Activated T-cell treated with anti-CD3 and anti-CD28 coated beads, Interleukin-2, amount 50 U/mL, for 4 hours (primary cell): ENCODE measurements around the gene PTMS. TPM values are rescaled to one million over a fixed set of nuclear protein-coding genes. Genes with fewer than 3 reads are reported as not detected.

Experiments
- ATAC-seq, 2 donors: fragments of 200-7000 bp; cut with Tn5 transposase; one replicate each; pipeline ENCODE4 v1.10.0; 2021
- DNase-seq: peaks from one replicate; pipeline ENCODE4 v3.0.0-alpha.2; 2020
- H3K27me3 Mint-ChIP-seq: one replicate; pipeline ENCODE4 v1.8.0; 2021; ENCODE audit warnings: low read depth, mixed read lengths
- H3K36me3 Mint-ChIP-seq: one replicate; pipeline ENCODE4 v1.8.0; 2022; ENCODE audit warnings: mixed read lengths; ENCODE audit not compliant: insufficient read depth
- H3K4me1 Mint-ChIP-seq: one replicate; pipeline ENCODE4 v1.8.0; 2021; ENCODE audit warnings: low read depth, mixed read lengths
- H3K4me3 Mint-ChIP-seq: one replicate; pipeline ENCODE4 v1.8.0; 2021; ENCODE audit warnings: mild to moderate bottlenecking, moderate library complexity, mixed read lengths
- H3K9me3 Mint-ChIP-seq: one replicate; pipeline ENCODE4 v1.8.0; 2021; ENCODE audit warnings: mixed read lengths
- total RNA-seq, 3 donors: library from RNA; stranded (reverse); gene quantifications; one replicate each; pipeline ENCODE4 v1.2.1, GENCODE V29; 2021

Gene PTMS
- total RNA-seq, 3 donors from 2014 or later, result 26.3 to 32.6 (median 29.4) TPM

DNA sequence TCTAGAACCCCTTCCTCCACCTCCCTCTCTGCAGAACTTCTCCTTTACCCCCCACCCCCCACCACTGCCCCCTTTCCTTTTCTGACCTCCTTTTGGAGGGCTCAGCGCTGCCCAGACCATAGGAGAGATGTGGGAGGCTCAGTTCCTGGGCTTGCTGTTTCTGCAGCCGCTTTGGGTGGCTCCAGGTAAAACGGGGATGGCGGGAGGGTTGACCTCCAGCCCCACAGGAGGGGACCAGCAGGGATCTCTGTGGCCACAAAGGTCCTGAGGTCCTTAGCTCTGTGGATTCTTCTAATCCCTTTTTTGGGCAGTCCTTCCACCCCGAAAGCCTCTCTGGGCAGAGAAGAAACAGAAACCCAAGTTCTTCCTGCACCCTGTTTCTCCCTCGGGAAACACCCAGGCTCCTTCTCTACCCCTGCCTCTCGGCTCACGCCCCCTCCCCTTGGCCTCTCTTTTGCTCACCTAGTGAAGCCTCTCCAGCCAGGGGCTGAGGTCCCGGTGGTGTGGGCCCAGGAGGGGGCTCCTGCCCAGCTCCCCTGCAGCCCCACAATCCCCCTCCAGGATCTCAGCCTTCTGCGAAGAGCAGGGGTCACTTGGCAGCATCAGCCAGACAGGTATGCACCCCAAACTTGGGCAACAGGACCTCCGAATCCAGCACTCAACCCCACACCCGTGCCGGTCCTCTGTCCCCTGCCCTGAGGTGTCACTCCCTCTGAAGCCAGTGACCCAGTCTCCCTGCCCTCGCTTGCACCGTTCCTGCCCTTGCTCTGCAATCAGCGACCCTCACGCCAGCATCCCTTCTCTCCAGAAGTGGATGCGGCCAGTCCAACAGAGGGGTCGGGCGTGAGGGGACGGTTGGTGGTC lies 6.8 kb downstream of the PTMS start:
- Mint-ChIP-seq H3K36me3 (peaks cover 8% of the 10 kb centered on the region), H3K4me1 (peaks cover 57% of the 10 kb centered on the region), H3K4me3 (peak overlapping the region; percentile 77), H3K9me3 (no peaks in the 10 kb centered on the region), H3K27me3 (peaks cover 33% of the 10 kb centered on the region)
- DNase-seq (no peak), ATAC-seq (no peak)

DNA sequence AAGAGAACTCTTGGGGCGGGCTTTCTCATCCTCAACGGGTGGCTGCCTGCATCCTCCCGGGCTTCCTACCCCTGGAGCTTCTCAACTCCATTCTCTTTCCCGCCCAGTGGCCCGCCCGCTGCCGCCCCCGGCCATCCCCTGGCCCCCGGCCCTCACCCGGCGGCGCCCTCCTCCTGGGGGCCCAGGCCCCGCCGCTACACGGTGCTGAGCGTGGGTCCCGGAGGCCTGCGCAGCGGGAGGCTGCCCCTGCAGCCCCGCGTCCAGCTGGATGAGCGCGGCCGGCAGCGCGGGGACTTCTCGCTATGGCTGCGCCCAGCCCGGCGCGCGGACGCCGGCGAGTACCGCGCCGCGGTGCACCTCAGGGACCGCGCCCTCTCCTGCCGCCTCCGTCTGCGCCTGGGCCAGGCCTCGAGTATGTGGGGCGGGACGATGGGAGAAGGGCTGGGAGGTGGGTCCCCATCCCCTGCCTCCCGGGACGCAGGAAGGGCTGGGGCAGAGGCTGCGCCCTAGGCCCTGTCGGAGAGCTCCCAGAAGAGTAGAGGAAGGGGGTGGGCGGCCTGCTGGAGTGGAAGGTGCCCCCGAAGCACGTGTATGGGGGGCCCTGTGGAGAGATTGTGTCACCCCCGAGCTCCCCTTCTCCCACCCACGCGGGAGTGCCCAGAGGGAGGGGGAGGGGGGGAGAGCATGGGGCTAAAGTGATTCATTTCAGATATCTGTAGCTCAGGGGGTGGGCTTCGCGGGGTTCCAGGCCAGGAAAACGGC lies 7.6 kb downstream of the PTMS start:
- H3K36me3 Mint-ChIP-seq, result peaks cover 8% of the 10 kb centered on the region
- peaks cover 63% of the 10 kb centered on the region for H3K4me1 Mint-ChIP-seq
- peaks cover 27% of the 10 kb centered on the region for H3K27me3 Mint-ChIP-seq
- peak; percentile 65 for DNase-seq
- peak overlapping the region; percentile 83 for H3K4me3 Mint-ChIP-seq
- H3K9me3 Mint-ChIP-seq, result no peaks in the 10 kb centered on the region
- ATAC-seq, result peak; percentile 24 to 25

DNA sequence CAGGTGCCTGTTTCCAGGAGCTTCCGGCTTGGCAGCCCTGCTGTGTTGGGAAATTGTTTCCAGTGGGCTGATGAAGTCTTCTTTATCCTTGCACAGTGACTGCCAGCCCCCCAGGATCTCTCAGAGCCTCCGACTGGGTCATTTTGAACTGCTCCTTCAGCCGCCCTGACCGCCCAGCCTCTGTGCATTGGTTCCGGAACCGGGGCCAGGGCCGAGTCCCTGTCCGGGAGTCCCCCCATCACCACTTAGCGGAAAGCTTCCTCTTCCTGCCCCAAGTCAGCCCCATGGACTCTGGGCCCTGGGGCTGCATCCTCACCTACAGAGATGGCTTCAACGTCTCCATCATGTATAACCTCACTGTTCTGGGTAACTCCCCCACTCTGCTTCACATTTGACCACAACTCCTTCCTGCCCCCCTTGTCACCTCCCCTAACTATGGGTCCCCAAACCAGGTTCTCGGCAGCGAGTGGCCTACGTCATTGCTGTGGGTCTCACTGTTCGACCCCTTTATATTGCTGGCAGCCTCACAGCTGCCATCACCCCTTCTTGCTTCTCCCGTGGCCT lies 8.4 kb downstream of the PTMS start:
- peaks cover 25% of the 10 kb centered on the region for H3K27me3 Mint-ChIP-seq
- H3K9me3 Mint-ChIP-seq, result no peaks in the 10 kb centered on the region
- ATAC-seq, result peak; percentile 15 to 23
- peaks cover 69% of the 10 kb centered on the region for H3K4me1 Mint-ChIP-seq
- peak overlapping the region; percentile 83 for H3K4me3 Mint-ChIP-seq
- peaks cover 8% of the 10 kb centered on the region for H3K36me3 Mint-ChIP-seq
- DNase-seq, result no peak

DNA sequence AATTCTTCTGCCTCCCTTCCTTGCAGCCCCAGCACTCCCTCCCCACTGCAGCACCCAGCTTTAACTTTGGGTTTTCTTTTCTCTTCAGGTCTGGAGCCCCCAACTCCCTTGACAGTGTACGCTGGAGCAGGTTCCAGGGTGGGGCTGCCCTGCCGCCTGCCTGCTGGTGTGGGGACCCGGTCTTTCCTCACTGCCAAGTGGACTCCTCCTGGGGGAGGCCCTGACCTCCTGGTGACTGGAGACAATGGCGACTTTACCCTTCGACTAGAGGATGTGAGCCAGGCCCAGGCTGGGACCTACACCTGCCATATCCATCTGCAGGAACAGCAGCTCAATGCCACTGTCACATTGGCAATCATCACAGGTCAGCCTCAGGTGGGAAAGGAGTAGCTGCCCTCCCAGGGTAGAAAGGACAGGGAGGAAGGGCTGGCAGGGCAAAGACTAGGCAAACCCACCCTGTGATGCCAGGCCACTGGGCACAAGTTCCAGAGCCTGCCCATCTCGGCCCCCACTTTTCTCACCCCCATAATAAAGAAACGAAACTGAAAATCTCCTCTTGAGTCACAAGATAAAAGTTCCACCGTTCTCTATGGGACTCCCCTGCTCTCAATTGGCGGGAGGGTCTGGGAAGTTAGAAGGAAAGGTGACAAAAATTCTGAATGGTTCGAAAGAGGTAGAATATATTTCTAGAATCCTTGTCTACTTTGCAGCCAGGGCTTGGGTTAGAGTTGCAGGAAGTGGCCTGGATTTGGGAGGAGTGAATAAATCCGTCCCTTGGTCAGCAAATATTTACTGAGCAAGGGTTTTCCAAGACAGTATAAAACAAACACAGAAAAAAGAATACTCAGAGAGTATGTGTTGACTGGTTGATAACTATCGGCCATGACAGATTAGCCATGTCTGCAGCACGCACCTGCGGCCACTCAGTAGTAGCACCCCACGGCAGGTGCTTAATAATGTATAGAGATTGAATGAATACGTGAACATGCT lies 9.3 kb downstream of the PTMS start:
- no peak for DNase-seq
- Mint-ChIP-seq H3K27me3 (peaks cover 25% of the 10 kb centered on the region), H3K4me1 (peaks cover 76% of the 10 kb centered on the region), H3K9me3 (no peaks in the 10 kb centered on the region), H3K4me3 (peak overlapping the region; percentile 83), H3K36me3 (peaks cover 8% of the 10 kb centered on the region)
- no peak for ATAC-seq

DNA sequence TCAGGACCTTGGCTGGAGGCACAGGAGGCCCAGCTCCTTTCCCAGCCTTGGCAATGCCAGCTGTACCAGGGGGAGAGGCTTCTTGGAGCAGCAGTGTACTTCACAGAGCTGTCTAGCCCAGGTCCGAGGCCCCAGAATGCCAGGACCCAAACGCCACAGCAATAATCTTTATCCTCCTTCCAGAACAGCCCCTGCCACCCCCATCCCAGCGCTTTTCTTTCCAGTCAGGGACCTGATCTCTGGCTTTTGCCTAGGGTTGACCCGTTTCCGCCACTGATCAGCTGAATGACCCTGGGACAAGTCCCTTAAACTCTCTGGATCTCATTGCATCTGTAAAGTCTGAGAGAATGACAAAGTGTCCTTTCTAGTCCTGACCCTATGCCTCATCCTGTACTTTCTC lies 11.2 kb downstream of the PTMS start:
- DNase-seq, result no peak

DNA sequence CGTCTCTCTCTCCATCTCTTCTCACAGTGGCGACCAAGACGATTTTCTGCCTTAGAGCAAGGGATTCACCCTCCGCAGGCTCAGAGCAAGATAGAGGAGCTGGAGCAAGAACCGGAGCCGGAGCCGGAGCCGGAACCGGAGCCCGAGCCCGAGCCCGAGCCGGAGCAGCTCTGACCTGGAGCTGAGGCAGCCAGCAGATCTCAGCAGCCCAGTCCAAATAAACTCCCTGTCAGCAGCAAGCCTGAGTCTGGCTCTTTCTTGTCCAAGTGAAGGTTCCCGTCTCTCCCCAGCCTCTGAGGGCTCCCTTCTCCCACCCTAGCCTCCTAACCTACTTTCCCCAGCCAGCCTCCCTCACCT lies 12.0 kb downstream of the PTMS start:
- peaks cover 68% of the 10 kb centered on the region for H3K4me1 Mint-ChIP-seq
- peaks cover 20% of the 10 kb centered on the region for H3K27me3 Mint-ChIP-seq
- ATAC-seq, result no peak
- H3K9me3 Mint-ChIP-seq, result no peaks in the 10 kb centered on the region
- H3K36me3 Mint-ChIP-seq, result peaks cover 6% of the 10 kb centered on the region
- no peak for DNase-seq
- peak overlapping the region; percentile 83 for H3K4me3 Mint-ChIP-seq

More for the DNA sequence above, 11.2 kb downstream of the PTMS start:
- H3K4me1 Mint-ChIP-seq, result peaks cover 70% of the 10 kb centered on the region
- peaks cover 6% of the 10 kb centered on the region for H3K36me3 Mint-ChIP-seq
- peaks cover 21% of the 10 kb centered on the region for H3K27me3 Mint-ChIP-seq
- ATAC-seq, result no peak
- no peaks in the 10 kb centered on the region for H3K9me3 Mint-ChIP-seq
- H3K4me3 Mint-ChIP-seq, result no peak overlapping the region

DNA sequence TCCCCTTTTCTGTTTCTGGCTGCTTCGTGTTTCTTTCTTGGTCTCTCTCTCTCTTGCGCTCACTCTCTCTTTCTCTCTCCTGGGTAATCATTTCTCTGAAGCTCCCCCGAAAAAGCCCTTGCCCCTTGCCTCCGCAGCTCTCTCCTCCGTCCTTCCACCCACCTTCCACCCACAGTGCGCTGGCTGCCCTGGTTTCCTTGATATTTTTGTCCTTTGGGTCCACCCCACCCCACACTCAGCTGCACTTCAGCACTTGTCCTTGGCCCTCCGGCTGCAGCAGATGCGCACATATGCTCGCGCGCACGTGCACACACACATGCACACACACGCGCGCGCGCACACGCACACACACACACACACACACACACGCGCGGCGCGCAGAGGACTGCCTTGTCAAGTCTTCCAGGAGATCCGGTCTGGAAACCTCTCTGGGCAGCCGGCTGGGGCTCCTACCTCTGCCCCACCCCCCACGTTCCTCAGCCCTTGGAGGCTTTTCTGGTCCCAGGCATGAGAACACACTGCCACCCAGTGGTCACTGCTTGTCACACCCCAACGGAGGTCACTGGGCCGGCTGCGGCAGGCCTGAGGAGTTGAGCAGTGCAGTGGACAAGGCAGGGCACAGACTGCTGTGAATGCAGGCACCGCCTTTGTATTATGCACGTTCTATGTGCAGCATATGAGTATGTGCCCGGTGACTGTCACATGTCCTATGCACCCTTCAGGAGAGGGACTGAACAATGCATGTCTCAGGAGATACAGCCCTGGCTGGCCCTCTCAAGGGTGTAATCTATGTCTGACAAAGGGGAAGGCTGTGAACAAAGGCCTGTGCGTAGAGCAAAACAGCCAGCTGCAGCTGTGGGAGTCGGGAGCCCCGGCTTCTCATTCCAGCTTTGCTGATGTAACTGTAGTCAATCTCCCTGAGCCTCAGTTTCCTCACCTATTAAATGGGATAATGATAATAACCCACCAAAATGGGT lies 12.7 kb downstream of the PTMS start:
- no peaks in the 10 kb centered on the region for H3K9me3 Mint-ChIP-seq
- ATAC-seq, result peak; percentile 74 to 78
- peak overlapping the region; percentile 83 for H3K4me3 Mint-ChIP-seq
- DNase-seq, result peak; percentile 84
- peaks cover 72% of the 10 kb centered on the region for H3K4me1 Mint-ChIP-seq
- peaks cover 6% of the 10 kb centered on the region for H3K36me3 Mint-ChIP-seq
- H3K27me3 Mint-ChIP-seq, result peaks cover 18% of the 10 kb centered on the region

DNA sequence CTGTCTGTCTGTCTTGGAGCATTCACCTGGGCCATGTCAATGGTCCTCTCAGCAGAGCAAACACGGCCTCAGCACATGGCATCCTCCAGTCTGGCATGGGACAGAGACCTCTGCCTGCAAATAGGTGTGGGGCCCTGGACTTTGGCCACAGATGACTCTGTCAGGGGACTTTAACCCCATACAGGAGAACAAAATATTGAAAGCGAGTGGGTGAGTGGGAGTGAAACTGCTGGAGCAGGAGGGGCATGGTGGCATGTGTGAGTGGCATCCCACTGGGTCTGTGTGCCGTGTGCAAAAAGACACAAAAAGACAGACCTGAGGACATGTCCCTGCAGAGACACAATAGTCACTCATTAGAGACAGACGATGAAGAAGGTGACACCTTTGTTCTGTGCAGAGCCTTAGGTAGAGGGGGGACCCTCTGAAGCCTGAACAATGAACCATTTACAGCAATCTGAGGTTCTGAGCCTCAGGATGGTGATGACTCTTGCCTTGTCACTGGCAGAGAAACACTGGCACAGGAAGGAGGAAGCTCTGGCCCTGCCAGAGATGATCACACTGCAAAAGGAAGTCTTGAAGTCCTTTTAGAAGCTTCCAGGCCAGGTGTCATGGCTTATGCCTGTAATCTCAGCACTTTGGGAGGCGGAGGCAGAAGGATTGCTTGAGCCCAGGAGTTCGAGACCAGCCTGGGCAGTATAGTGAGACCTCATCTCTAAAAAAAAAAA lies 13.7 kb downstream of the PTMS start:
- ATAC-seq, result no peak
- Mint-ChIP-seq H3K4me1 (peaks cover 70% of the 10 kb centered on the region), H3K4me3 (peak overlapping the region; percentile 35), H3K9me3 (no peaks in the 10 kb centered on the region), H3K36me3 (peaks cover 1% of the 10 kb centered on the region), H3K27me3 (peaks cover 10% of the 10 kb centered on the region)
- DNase-seq, result no peak

DNA sequence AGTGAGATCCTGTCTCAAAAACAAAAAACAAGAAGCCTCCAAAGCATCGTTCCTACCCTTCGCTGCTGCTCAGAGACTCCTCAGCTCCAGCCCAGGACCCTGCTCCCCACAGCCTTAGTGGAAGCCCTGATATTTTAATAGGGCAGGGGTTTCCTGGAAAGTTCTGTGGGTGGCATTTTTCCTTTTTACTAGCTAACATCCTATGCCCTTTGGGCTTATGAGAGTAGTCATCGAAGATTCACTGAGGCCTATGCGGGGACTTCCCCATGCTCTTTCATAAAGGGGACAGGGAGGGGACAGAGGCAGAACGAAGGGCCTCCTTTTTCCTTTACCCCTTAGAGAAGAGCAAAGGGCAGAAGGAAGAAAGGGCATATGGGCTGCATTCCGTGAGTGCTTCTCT lies 14.4 kb downstream of the PTMS start:
- peaks cover 5% of the 10 kb centered on the region for H3K27me3 Mint-ChIP-seq
- no peak overlapping the region for H3K4me3 Mint-ChIP-seq
- no peaks in the 10 kb centered on the region for H3K36me3 Mint-ChIP-seq
- ATAC-seq (peak; percentile 46 to 55), DNase-seq (no peak)
- peaks cover 66% of the 10 kb centered on the region for H3K4me1 Mint-ChIP-seq
- H3K9me3 Mint-ChIP-seq, result no peaks in the 10 kb centered on the region

DNA sequence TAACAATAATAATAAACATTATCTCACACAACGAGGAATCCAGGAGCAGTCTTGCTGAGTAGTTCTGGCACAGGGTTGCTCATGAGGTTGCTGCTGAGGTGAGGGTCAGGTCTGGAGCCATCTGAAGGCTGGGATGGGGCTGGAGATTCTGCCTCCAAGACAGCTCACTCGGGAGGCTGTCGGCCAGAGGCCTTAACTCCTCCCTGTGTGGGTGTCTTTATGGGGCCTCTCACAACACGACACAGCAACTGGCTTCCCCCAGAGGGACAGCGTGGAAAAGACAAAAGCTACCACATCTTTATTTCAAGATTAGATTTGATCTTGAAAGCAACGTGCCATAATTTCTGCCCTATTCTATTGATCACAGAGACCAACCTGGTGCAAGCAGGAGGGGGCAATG lies 16.0 kb downstream of the PTMS start:
- Mint-ChIP-seq H3K9me3 (no peaks in the 10 kb centered on the region), H3K4me1 (peaks cover 70% of the 10 kb centered on the region), H3K36me3 (no peaks in the 10 kb centered on the region), H3K4me3 (no peak overlapping the region), H3K27me3 (no peaks in the 10 kb centered on the region)
- ATAC-seq (no peak), DNase-seq (no peak)

DNA sequence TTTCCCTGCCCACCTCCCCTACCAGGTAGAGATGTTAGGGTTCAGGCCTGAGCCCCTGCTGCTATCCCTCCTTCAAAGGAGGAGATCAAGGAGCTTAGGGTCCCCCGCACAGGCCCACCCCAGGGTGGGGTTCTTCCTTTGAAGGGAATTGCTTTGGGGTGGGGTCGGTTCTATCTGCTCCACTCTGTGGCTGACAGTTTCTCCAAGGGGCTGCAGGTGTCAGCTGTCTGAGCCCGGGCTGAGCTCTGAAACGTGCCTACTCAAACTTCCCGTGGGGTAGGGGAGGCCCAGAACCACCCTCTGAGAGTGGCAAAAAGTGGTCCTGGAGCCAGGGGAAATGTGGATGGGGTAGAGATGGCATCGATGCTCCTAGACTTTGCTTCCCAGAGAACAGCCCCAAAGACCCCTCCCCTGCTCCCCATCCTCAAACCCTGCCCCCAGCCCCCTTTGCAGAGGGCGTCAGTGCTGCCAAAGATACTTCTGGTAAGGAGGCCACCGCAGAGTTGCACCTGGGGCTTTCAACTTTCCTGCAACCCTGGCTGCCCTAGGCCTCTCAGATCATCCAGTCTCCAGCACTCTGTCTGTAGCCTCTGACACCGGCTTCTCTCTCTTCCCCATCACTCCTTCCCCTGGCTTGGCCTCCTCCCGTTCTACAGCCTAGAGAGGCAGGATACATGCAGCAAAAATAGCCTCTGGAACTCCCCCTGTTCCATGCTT lies 16.8 kb downstream of the PTMS start:
- H3K9me3 Mint-ChIP-seq, result no peaks in the 10 kb centered on the region
- no peak overlapping the region for H3K4me3 Mint-ChIP-seq
- ATAC-seq, result no peak

DNA sequence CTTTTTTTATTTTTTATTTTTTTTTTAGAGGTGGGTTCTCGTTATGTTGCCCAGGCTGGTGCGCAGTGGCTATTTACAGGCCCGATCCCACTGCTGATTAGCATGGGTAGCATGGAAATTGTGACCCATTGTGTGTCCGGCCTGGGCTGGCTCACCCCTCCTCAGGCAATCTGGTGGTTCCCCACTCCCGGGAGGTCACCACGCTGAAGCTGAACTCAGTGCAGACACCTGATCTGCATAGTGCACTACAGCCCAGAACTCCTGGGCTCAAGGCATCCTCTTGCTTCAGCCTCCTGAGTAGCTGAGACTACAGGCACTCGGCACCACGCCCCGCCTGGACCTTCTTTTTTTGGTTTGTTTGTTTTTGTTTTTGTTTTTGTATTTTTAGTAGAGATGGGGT lies 17.7 kb downstream of the PTMS start:
- Mint-ChIP-seq H3K4me1 (peaks cover 70% of the 10 kb centered on the region), H3K4me3 (no peak overlapping the region), H3K36me3 (no peaks in the 10 kb centered on the region), H3K9me3 (no peaks in the 10 kb centered on the region), H3K27me3 (no peaks in the 10 kb centered on the region)
- DNase-seq, result no peak
- ATAC-seq, result no peak

More for the DNA sequence above, 16.8 kb downstream of the PTMS start:
- H3K36me3 Mint-ChIP-seq, result no peaks in the 10 kb centered on the region
- peaks cover 70% of the 10 kb centered on the region for H3K4me1 Mint-ChIP-seq
- H3K27me3 Mint-ChIP-seq, result no peaks in the 10 kb centered on the region
- no peak for DNase-seq
